CD14-positive monocyte (primary cell): Measurements from ENCODE around the gene RBM22. TPM values are rescaled to one million over a fixed set of nuclear protein-coding genes. Genes with fewer than 3 reads are reported as not detected.

Experiments
- DNase-seq, 3 donors: peaks; one replicate each; pipeline ENCODE4 v3.0.0-alpha.2; 2011 to 2022
- H2AFZ ChIP-seq: 2 replicates; pipeline ENCODE4 v1.6.0; 2012; ENCODE audit warnings: mild to moderate bottlenecking, low read depth, low read length, inconsistent platforms; ENCODE audit not compliant: insufficient read depth, poor library complexity, severe bottlenecking
- H3K27ac ChIP-seq, 2 donors: 1 replicate in 1 of 2; 2 replicates in 1 of 2; pipeline ENCODE4 v1.5.1; 2012 to 2013; ENCODE audit warnings: low read length in 2 of 2, control low read depth in 1 of 2, inconsistent platforms in 1 of 2, low read depth in 1 of 2, mild to moderate bottlenecking in 1 of 2
- H3K27me3 ChIP-seq, 2 donors: one replicate each; pipeline versions ENCODE4 v1.6.0 to v1.6.1; 2011 to 2013; ENCODE audit warnings: low read length in 2 of 2; ENCODE audit not compliant: control insufficient read depth in 2 of 2, insufficient read depth in 2 of 2
- H3K36me3 ChIP-seq, 2 donors: replicated peaks in 1 of 2; 1 replicate in 1 of 2; 2 replicates in 1 of 2; pipeline versions ENCODE4 v1.5.1 to v1.6.1; 2012 to 2013; ENCODE audit warnings: low read length in 2 of 2, control low read depth in 1 of 2, inconsistent platforms in 1 of 2, mild to moderate bottlenecking in 1 of 2; ENCODE audit not compliant: insufficient read depth in 2 of 2, control insufficient read depth in 1 of 2
- H3K4me1 ChIP-seq, 2 donors: 1 replicate in 1 of 2; 2 replicates in 1 of 2; pipeline versions ENCODE4 v1.5.1 to v1.6.1; 2012 to 2013; ENCODE audit warnings: low read length in 2 of 2, control low read depth in 1 of 2, inconsistent platforms in 1 of 2, mild to moderate bottlenecking in 1 of 2, moderate library complexity in 1 of 2; ENCODE audit not compliant: insufficient read depth in 2 of 2, control insufficient read depth in 1 of 2
- H3K4me2 ChIP-seq: replicated peaks from 2 replicates; pipeline ENCODE3; 2012; ENCODE audit warnings: low read length, moderate library complexity, mild to moderate bottlenecking; ENCODE audit not compliant: poor library complexity, severe bottlenecking; ENCODE audit errors: extremely low read depth
- H3K4me3 ChIP-seq, 3 experiments: fragments of 200-600 bp in 1 of 3; sonication (generic) in 1 of 3; replicated peaks in 1 of 3; 1 replicate in 2 of 3; 2 replicates in 1 of 3; pipeline ENCODE4 v1.5.1; 2011 to 2013; ENCODE audit warnings: low read length in 3 of 3, mild to moderate bottlenecking in 3 of 3, control low read depth in 2 of 3, low read depth in 2 of 3, inconsistent platforms in 1 of 3, moderate library complexity in 1 of 3
- H3K79me2 ChIP-seq: 2 replicates; pipeline ENCODE4 v1.6.0; 2012; ENCODE audit warnings: mild to moderate bottlenecking, control low read depth, inconsistent platforms, low read length, moderate library complexity; ENCODE audit not compliant: insufficient read depth
- H3K9ac ChIP-seq: 2 replicates; pipeline ENCODE4 v1.6.0; 2017; ENCODE audit warnings: low read length, mild to moderate bottlenecking; ENCODE audit not compliant: insufficient read depth, poor library complexity, severe bottlenecking
- H3K9me3 ChIP-seq, 2 donors: replicated peaks in 1 of 2; 1 replicate in 1 of 2; 2 replicates in 1 of 2; pipeline versions ENCODE4 v1.5.1 to v1.6.1; 2012 to 2013; ENCODE audit warnings: low read length in 2 of 2, control low read depth in 1 of 2; ENCODE audit not compliant: control insufficient read depth in 1 of 2, insufficient read depth in 1 of 2
- H4K20me1 ChIP-seq: 2 replicates; pipeline ENCODE4 v1.6.0; 2012; ENCODE audit warnings: mild to moderate bottlenecking, low read length, control low read depth, moderate library complexity; ENCODE audit not compliant: insufficient read depth
- H3K27ac Mint-ChIP-seq, 7 donors: one replicate each; pipeline ENCODE4 v1.8.0; 2020; ENCODE audit warnings: mild to moderate bottlenecking in 7 of 7, mixed read lengths in 7 of 7, moderate library complexity in 6 of 7, inconsistent platforms in 2 of 7
- H3K27me3 Mint-ChIP-seq, 3 donors: one replicate each; pipeline ENCODE4 v1.8.0; 2021 to 2022; ENCODE audit warnings: low read depth in 3 of 3, mild to moderate bottlenecking in 3 of 3, mixed read lengths in 3 of 3, moderate library complexity in 3 of 3, inconsistent platforms in 1 of 3
- H3K36me3 Mint-ChIP-seq, 2 donors: one replicate each; pipeline ENCODE4 v1.8.0; 2020; ENCODE audit warnings: mixed read lengths in 2 of 2, inconsistent platforms in 1 of 2, mild to moderate bottlenecking in 1 of 2
- H3K4me1 Mint-ChIP-seq: one replicate; pipeline ENCODE4 v1.8.0; 2020; ENCODE audit warnings: mild to moderate bottlenecking, mixed read lengths
- H3K4me3 Mint-ChIP-seq, 2 donors: one replicate each; pipeline ENCODE4 v1.8.0; 2020; ENCODE audit warnings: mild to moderate bottlenecking in 2 of 2, mixed read lengths in 2 of 2, moderate library complexity in 1 of 2
- H3K9me3 Mint-ChIP-seq, 7 donors: one replicate each; pipeline ENCODE4 v1.8.0; 2020 to 2022; ENCODE audit warnings: mixed read lengths in 7 of 7, mild to moderate bottlenecking in 6 of 7, moderate library complexity in 6 of 7, inconsistent platforms in 2 of 7
- WGBS: methylation state at CpG from one replicate; pipeline ENCODE4 v1.1.5; 2013; ENCODE audit warnings: missing lambda C conversion rate; ENCODE audit not compliant: insufficient coverage; 5-methylcytosine and 5-hydroxymethylcytosine counted together
- intact Hi-C, 2 donors: fragments of 100-400 bp; cut with micrococcal nuclease; formaldehyde crosslinking; loops; one replicate each; pipeline versions ENCODE4 v1.15.0 to v1.15.1; 2023
- polyA plus RNA-seq, 3 donors: library from polyadenylated mRNA; depleted of rRNA in 1 of 3; unstranded in 2 of 3; stranded (reverse) in 1 of 3; fragments of 300-500 nt in 2 of 3; fragments of >200 nt in 1 of 3; fragmentation: Illumina TruSeq in 2 of 3; gene quantifications; 1 replicate in 2 of 3; 2 replicates in 1 of 3; pipeline ENCODE4 v1.2.3, GENCODE V29; 2012 to 2021
- TF ChIP-seq, protein P1 (sequence below): fragments of 200-600 bp; IDR thresholded peaks from one replicate; pipeline ENCODE4 v1.8.0; 2022; ENCODE audit warnings: antibody characterized with exemption, mild to moderate bottlenecking

The RBM22 gene
- polyA plus RNA-seq, 3 donors: 37.9 to 68.4 (median 47.4) TPM

DNA sequence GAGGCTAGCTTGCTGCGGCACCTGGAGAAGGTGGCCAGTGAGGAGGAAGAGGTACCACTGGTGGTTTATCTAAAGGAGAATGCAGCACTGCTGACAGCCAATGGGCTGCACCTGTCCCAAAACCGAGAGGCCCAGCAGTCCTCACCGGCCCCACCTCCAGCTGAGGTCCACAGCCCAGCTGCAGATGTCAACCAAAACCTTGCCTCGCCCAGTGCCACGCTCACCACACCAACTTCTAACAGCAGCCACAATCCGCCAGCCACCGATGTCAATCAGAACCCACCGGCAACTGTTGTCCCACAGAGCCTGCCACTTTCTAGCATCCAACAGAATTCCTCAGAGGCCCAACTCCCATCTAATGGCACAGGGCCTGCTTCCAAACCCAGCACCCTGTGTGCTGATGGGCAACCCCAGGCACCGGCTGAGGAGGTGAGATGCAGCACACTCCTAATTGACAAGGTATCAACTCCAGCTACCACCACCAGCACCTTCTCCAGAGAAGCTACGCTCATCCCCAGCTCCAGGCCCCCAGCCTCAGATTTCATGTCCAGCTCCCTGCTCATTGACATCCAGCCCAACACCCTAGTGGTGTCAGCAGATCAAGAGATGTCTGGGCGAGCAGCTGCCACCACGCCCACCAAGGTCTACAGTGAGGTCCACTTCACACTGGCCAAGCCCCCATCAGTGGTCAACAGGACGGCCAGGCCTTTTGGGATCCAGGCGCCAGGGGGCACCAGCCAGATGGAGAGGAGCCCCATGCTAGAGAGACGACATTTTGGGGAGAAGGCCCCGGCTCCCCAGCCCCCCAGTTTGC is 52.4 kb downstream of the RBM22 start:
- no peaks in the 10 kb centered on the region for H3K4me1 ChIP-seq
- no peaks in the 10 kb centered on the region for H3K36me3 ChIP-seq
- Mint-ChIP-seq H3K4me3 (no peak overlapping the region), H3K27me3 (peaks cover 0 to 5% (median 4%) of the 10 kb centered on the region in 3 donors), H3K4me1 (no peaks in the 10 kb centered on the region), H3K9me3 (peaks cover 0 to 2% (median 0%) of the 10 kb centered on the region in 7 donors), H3K27ac (peak overlapping the region in 1 of 7 donors; percentile 14), H3K36me3 (no peaks in the 10 kb centered on the region)
- no peak overlapping the region for H3K27ac ChIP-seq
- H3K4me2 ChIP-seq: no peak overlapping the region
- no peak overlapping the region for H3K9ac ChIP-seq
- TF ChIP-seq, protein P1, sequence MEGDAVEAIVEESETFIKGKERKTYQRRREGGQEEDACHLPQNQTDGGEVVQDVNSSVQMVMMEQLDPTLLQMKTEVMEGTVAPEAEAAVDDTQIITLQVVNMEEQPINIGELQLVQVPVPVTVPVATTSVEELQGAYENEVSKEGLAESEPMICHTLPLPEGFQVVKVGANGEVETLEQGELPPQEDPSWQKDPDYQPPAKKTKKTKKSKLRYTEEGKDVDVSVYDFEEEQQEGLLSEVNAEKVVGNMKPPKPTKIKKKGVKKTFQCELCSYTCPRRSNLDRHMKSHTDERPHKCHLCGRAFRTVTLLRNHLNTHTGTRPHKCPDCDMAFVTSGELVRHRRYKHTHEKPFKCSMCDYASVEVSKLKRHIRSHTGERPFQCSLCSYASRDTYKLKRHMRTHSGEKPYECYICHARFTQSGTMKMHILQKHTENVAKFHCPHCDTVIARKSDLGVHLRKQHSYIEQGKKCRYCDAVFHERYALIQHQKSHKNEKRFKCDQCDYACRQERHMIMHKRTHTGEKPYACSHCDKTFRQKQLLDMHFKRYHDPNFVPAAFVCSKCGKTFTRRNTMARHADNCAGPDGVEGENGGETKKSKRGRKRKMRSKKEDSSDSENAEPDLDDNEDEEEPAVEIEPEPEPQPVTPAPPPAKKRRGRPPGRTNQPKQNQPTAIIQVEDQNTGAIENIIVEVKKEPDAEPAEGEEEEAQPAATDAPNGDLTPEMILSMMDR: no peak
- no peaks in the 10 kb centered on the region for H4K20me1 ChIP-seq
- H3K9me3 ChIP-seq: no peaks in the 10 kb centered on the region
- 94% methylated on average over 16 of the region's 16 CpGs for WGBS
- H3K27me3 ChIP-seq: no peaks in the 10 kb centered on the region
- no peak overlapping the region for H3K4me3 ChIP-seq
- H3K79me2 ChIP-seq: no peaks in the 10 kb centered on the region
- no peak for DNase-seq
- intact Hi-C loops: no loop called here
- no peak overlapping the region for H2AFZ ChIP-seq

DNA sequence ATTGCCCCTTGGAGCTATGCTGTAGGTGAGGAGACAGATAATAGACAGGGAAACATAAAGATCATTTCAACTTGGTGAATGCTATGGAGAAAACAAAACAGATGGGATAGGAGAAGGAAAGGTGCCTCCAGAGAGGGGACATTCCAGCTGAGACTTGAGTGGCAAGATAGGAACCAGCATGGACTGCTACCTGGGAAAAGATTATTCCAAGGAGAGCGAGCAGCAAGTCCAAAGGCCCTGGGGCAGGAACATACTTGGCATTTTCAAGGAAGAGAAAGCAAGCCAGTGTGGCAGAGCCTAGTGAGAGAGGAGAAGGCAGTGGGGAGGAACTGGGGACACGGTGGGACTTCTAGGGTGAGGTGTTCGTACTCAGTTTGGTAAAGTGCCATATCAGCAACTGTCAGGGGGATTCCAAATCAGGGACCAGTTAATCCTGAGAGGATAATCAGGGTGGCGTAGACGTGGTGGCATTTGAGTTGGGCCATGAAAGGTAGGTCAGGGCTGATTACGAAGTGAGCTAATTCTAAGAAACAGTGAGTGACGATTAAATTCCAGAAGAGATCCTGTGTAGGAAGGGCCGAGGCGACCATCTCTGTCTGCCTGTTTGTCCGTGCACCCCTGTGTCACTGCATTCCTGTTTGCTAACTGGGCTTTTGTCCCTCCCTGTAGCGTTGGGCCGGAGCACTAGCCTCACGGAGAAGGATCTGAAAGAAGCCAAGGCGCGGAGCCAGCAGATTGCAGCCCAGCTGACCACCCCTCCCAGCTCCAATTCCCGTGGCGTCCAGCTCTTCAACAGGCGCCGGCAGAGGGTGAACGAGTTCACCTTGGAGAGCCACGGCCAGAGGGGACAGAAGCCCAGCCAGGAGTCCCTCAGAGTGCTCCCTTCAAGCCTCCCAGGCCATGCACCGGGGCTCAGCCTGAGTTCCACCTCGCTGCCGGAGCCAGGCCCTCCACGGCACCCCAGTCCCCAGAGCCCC is 53.3 kb downstream of the RBM22 start:
- H3K4me2 ChIP-seq: no peak overlapping the region
- no peak overlapping the region for H3K4me3 ChIP-seq
- DNase-seq: no peak
- Mint-ChIP-seq H3K9me3 (peaks cover 0 to 2% (median 0%) of the 10 kb centered on the region in 7 donors), H3K4me1 (no peaks in the 10 kb centered on the region), H3K4me3 (no peak overlapping the region), H3K27me3 (peaks cover 0 to 6% (median 3%) of the 10 kb centered on the region in 3 donors), H3K27ac (no peak overlapping the region), H3K36me3 (no peaks in the 10 kb centered on the region)
- H3K9me3 ChIP-seq: no peaks in the 10 kb centered on the region
- H2AFZ ChIP-seq: no peak overlapping the region
- no peaks in the 10 kb centered on the region for H3K36me3 ChIP-seq
- no peaks in the 10 kb centered on the region for H4K20me1 ChIP-seq
- H3K27ac ChIP-seq: no peak overlapping the region
- TF ChIP-seq, protein P1: no peak
- H3K79me2 ChIP-seq: no peaks in the 10 kb centered on the region
- no peaks in the 10 kb centered on the region for H3K27me3 ChIP-seq
- 92% methylated on average over 25 of the region's 25 CpGs for WGBS
- H3K9ac ChIP-seq: no peak overlapping the region
- intact Hi-C loops: no loop called here
- H3K4me1 ChIP-seq: no peaks in the 10 kb centered on the region
